Activated CD8-positive, alpha-beta memory T cell treated with anti-CD3 and anti-CD28 coated beads, Interleukin-2, amount 50 U/mL, for 4 hours (primary cell): Measurements from ENCODE around the gene TACC3.

Experiments used
- DNase-seq: peaks from one replicate; pipeline ENCODE4 v3.0.0-alpha.2; 2020

TACC3 gene

DNA sequence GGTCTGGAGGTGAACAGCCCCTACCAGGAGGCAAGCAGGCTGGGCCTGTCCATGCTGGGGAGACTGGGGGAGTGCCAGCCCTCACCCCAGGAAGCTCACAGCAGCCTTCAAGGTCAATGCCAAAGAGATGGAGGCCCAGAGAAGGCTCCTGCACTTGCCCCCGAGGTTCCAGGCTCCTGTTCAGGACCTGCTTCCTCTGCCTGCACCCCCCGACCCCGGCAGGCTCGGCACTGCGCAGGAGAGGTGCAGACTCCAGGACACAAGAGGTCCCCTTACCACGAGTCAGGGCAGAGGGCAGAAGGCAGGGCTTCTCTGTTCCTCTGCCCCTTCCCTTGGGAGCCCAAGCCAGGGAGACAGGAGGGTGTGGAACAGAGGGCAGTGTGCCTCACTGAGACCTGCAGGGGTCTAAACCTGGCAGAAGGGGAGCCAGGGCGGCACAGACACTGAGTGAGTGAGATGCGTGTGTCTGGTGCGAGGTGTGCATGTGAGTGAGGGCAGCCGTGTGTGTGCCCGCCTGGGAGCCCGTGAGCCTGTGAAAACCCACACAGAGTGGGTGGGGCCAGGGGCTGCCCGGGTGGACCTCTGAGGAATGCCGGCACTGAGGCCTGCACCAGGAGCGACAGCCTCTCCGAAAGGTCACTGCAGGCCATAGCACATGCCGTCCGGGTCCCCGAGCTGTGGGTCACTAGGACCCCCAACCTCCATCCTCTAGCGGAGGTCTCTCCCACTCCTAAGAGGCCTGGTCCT is 41.1 kb downstream of the TACC3 start:
- no peak for DNase-seq

DNA sequence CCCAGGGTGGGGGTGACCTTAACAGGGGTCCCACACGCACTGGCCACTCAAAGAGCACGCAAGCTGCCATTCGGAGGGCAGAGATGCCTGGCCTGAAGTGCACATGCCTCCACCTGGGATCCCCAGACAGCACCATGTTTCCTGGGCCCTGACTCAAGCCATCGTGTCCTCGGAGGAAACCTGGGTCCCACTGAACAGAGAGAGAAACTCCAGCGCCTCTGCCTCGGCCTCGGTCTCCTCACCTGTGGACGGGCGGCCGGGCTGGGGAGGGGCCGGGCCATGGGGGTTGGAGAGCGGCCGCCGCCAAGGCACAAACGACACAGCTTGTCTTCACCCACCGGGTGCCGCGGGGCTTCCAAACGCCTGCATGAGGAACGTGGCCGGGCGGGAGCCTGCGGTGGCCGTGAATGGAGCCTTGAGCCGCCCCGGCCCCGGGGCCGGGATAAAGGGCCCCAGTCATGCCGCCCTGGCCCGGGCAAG is 41.8 kb downstream of the TACC3 start:
- no peak for DNase-seq

DNA sequence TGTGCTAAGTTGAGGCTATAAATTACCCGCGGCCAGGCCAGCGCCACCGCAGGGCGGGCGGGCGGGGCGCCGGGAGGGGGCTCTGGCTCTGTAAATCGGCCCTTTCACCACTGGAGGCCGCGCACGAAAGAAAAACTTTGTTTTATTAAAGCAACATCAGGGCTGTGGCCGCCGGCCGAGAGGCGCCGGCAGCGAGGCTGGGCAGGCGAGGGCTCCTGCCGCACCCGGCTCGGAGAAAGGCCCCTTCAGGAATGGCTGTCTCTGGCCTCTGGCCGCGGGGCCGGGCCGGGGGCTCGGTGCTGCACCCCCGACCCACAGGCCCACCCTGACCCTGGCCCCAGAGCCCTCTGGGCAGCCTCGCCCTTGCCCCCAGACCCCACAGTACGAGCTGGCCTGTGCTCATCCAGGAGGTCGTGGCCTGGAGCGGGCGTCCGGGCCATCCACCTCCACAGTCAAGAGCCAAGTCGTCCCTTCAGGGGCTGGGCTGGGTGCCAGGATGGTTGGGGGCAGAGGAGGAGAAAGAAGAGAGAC is 42.3 kb downstream of the TACC3 start:
- DNase-seq: no peak

DNA sequence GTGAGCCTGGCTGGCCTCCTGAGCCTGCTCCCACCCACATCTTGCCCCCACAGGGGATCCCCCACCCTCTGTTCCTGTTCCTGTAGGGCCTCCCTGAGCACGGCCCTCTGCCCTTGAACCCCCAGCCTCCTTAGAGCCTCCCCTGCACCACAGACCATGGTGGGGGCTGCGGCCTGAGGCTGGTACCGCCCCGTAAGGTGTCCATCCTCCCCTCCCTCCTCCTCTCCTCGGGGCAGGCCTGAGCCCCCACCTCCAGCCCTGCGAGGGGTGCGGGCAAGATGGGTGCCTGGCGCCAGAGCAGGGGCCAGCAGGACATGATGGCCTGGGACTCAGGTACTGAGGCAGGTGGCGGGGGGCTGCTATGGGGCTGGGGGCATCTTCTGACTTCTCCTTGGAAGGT is 43.3 kb downstream of the TACC3 start:
- DNase-seq: no peak

DNA sequence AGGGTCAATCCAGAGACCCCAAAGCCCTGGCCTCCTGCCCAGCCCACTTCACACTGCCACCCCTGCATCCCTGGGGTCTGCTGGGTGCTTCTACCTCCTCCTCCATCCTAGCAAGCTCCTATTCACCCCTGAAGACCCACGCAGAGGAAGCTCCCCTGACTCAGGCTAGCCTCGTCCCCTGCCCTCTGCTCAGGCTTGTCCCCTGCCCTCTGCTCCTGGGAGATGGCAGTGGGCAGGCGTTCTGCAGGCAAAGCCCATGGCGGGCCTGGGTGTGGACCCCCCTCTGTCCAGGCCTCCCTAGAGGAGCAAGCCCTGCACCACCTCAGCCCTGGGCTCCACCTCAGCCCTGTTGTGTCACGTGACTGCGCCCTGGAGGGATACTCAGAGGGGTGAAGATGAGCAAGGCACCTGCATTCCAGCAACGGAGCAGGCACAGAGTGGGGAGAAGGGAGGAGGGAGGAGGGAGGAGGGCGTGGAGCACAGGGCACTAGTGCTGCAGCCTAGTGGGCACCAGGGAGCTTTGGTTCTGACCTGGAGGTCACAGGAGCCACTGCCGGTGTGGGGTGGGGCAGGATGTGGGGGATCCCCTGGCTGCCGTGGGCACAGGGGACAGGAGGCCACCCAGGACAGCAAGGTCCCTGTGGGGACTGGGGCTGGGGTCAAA is 44.2 kb downstream of the TACC3 start:
- DNase-seq: no peak

DNA sequence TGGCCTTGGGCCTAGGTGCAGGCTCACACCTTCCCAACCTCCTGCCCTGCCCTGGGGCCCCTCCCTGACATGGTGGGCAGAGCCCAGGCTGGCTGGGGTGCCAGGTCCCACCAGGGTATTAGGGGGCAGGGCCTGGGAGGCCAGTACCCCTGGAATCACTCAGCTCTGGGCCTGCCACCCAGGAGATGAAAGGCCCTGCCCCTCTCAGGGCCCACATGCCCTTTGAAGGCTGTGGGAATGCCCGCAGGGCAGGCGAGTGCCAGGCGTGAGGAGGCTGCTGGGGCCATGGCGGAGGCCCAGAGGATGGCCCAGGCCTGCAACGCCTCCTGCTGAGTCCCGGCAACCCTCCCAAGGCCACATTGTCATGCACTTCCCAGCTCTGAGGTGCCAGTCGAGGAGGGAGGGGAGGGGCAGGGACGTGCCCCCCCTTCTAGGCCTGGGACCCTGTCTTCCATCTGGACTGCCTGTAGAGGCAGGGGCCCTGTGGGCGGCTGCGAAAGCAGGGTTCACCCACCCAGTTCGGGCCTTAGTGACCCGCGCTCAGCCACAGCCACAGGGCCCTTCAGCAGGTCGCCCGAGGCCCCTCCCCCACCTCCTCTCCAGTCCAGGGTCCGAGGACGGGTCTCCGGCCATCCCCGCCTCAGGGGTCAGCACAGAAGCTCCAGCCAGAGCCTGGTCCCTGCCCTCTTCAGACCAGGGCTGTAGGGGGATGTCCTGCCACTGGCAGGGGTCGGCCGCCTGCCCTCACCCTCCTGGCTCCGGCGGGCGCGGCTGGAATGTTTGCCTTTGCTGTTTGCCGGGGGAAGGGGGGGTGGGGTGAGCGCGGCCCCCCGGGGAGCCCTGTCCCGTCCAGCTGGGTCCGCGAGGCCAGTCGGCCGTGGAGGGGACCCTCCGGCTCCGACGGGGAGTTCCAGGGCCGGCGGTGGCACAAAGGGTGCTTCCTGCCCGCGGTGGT is 45.1 kb downstream of the TACC3 start:
- no peak for DNase-seq

DNA sequence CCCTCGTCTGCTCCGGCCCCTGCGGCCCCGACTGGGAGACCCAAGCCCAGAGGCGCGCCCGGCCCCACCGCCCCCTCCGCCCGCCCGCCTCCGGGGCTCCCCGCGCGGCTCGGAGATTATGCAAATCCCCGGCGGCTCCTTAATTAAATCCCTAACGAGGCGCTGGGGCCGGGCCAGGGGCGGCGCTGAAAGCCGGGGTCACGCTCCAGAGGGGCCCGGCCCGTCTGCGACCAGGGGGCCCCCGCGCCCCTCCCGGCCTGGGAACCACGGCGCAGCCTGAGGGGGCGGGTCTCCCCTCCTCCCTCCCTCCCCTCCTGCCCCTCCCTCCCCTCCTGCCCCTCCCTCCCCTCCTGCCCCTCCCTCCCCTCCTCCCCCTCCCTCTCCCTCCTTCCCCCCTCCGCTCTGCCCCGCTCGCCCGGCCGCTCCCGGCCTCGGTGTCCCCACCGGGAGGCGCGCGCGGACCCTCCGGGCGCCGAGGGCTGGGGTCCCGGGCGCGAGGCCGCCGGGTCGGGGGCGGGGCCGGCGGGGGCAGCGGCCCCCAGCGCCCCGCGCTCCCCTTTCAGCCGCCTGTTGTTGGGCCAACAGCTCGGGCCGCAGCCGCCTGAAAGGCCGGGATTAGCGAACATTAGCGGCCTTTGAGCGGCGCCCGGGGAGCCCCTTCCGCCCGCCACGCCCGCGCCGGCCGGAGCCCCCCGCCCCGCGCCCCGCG is 45.9 kb downstream of the TACC3 start:
- DNase-seq: no peak

DNA sequence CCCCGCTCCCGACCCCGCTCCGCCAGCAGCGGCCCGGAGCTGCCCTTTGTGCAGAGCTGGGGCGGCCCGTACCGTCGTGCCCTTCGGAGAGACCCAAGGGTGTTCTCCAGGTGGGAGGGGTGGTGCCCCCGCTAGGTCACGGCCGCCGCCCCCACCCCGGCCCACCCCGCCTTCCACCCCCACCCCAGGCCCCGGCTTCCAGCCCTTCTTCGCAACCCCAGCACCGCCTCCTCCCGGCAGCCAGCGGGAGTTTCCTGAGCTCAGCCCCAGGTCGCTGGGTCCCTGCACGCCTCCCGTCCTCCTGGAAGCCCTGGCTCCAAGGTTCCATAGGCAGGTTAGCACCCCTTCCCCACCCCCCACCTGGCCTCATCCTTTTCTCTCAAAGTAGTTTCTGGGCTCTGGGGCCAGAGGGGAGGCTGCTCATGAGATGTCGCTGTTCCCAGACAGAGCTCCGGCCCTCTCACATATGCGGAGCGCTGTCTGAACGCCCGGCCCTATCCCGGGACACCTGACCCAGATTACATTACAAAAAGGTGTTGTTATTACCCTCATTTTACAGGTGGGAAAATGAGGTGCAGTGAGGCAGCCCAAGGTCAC is 46.5 kb downstream of the TACC3 start:
- DNase-seq: no peak

DNA sequence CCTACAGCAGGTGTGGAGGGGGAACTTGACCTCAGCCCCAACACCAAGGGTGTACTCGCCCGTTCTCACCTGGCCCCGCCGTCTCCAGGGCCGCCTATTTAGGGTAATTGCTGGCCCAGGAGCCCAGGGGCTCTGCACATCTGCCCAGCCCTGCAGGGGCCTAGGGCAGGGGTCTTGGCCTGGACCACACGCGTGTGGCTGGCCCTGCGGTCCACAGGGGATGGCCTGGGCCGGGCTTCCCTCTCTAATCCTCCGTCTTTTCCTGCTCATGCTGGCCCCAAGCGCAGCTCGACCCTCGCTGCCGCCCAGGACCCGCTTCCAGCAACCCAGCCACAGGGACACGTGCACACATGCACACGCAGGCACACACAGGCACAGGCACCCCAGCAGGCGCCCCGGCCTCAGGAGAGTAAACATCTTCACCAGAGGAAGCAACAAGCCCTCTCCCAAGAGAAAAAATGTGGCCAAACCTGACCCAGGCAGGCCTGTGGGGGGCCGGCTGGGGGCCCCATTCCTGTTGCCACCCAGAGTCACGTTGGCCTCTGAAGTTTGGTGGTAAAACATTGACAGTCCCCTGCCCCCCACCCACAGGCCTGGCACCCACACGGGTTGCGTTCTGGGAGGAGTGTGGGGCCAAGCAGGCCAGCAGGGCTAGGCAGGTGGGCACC is 47.2 kb downstream of the TACC3 start:
- no peak for DNase-seq

DNA sequence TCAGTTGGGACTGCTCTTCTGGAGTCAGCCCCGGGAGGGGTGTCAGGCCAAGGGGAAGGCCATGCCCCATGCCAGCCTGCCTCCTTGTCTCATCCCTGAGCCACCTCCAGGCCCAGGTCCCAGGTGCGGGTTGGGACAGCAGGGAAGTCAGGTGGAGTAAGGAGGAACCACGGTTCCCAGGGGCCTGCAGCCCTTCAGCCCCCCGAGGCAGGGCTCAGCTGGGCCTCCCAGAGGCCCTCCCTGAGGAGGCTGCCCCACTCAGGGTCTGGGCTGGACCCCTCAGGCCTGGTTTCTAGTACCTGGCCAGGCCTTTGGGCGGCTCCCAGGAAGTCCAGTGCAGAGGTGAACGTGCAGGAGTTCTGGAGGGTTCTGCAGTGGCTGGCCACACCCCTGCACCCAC is 48.4 kb downstream of the TACC3 start:
- no peak for DNase-seq

DNA sequence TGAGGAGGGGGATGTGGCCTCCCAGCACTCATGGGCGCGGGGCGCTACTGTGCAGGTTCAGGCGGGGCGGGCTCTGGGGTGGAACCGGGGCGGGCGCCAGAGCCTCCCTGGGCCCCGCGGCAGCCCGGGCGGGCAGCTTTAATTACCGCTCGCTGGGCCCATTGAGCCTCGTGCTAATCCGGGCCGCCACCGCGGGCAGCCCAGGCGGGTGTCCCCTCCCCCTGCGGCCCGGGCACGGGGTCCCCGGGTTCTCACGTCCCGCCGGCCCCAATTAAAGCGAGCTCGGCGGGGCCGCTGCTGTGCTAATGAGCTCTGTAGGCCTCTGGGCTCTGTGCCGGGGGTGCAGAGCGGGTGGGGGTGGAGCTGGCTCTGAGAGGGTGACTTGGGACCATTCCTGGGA is 48.9 kb downstream of the TACC3 start:
- DNase-seq: no peak

DNA sequence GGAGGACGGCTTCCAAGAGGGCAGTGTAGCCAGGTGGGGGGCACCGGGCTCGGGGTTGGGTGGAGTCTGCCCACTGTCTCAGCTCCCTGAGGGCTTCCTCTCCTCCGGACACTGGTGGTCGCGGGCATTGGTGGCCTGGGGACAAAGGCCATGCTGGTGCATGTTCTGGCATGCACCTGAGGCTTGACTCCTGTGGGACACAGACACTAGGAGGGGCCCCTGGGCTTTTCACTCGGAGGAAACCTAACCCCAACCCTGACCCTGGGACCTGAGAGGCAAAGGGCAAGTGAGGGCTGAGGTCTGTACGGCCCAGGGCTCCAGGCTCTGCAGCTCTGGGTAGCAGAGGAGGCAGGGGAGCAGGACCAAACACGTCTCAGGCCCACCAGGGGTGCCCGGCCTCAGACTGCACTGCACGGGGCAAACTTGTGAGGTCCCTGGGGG is 49.5 kb downstream of the TACC3 start:
- DNase-seq: no peak

DNA sequence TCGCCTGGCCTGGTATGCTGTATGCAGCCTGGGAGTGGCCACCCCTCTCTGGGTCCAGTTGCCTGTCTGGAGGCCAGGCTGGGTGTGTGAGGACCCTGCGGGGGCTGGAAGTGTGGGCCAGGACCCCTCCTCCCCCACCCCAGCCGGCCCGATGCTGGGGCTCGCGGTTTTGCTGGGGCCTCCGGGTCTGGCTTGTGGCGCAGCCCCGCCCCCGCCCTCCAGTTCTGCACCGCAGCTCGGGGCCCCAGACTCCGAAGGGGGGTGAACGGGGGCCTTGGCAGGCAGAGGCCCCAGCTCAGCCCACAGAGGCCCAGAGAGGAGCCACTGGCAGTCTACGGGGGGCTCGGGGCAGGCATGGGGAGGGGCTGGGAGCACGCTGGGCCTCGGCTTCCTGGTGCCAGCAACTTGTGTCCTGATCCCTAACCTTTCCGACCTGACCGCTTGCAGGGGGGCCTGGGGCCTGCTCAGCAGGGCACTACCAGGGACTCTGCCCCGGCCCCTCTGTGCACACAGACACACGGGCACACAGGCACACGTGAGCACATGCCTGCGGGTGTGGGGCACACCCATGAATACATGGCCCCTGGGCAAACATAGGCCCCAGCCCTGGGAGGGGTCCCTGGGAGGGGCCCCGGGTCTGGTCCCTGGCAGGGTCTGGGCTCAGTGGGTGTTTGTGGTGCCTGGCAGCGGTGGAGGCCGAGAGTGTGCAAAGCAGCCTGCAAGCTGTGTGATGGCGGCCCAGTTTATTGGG is 50.4 kb downstream of the TACC3 start:
- DNase-seq: no peak

DNA sequence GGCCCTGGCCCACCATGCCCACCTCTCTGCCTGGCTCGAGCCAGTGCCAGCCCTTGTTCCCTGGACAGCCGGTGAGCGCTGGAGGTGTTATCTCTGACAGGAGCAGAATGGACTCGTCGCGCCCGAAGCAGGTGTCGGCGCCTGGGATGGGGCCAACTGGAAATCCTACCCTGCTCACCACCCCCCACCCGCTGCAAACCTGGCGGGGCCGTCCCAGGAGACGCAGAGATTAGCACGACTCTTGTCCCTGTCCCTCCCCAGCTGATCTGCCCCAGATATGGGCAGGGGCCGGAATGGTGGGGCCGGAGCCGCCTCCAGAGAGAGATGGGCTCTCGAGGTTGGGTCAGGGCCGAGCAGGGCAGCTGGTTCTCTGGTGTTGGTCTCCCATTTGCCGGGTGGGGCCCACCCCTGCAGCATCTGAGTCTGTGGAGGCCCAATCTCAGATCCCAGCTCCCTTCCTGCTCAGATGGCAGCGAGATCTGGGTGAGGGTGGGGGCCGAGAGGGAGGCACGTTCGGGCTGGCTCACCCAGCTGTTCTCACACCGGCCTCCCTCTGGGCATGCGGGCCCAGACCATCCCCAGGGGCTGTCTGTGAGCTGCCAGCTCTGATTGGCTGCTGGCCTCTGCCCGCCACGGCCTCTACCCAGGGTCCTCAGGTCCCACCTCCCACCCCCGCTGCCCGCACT is 51.7 kb downstream of the TACC3 start:
- no peak for DNase-seq

DNA sequence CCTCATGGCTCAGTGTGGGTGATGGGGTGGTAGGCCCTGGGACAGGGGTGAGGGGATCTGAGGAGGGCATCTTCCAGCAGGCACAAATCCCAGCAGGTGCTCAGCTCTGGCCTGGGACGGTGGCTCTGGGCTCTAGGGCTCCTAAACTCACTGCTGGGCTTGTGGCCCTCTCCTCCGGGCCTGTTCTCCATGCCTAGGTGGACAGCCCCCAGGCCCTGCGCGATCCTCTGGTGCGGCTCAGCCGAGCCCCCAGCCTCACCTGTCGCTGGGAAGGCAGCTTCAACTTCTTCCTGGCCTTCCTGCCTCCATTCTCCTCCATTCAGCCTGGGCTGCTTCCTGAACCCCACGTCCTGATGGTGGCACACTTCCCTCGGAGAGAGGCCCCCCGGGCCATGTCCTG is 52.4 kb downstream of the TACC3 start:
- DNase-seq: no peak

DNA sequence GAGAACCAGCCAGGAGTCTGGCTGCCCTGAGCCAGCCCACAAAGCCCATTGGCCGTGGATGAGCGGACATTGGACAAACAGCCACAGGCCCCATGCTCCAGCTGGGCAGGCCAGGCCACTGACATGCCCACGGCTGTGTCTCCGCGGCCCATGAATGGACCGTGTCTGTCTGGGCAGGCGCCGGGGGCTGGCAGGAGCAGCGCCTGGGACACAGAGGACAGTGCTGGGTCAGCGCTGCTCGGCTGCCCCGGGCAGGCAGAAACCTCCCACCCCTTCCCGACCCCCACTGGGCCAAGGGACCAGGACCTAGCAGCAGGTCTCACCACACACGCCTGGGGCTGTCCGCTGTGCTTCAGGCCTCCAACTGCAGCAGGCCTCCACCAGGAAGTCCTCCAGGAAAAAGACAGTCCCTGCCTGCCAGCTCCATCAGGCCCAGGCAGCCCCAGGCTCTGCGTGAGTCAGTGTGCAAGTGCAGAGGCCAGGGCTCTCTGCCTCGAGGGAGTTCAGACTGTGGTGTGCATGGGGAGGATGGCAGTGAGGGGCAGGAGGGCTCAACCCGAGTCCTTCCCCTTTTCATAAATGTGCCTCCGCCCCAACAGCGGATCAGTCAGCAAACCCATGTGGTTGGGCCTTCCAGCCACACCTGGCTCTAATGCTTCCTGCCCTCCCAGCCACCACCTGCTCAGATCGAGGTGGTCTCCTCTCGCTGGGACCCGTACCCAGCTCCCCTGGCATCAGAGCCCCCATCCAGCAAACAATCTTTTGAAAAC is 54.6 kb downstream of the TACC3 start:
- no peak for DNase-seq

DNA sequence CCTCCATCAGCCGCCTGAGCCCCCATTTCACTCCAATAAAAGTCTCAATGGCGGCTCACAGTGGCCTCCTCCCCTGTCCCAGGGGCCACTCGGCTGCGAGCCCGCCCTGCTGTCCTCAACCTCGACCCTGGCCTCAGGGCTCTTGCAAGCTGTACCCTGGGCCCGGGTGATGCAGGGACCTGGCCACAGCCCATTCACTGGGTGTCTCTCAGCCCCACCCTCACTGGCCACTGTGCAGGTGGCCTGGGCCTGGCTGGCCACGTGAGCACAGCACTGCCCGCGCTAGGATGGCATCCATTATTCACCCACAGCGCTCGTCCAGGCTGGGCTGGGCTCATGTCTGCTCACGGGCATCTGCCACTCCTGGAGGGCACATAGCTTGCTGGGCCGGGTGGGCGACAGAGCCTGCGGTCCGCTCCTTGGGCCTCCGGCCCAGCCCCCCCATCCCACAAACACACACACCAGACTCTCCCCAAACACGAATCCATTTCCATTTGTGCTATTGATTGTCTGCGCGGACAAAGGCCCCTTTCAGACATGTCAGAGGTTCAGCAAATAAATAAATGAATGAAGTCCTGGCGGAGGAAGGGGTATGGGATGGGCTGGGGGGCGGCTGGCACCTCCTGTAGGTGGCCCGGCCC is 55.3 kb downstream of the TACC3 start:
- DNase-seq: no peak

DNA sequence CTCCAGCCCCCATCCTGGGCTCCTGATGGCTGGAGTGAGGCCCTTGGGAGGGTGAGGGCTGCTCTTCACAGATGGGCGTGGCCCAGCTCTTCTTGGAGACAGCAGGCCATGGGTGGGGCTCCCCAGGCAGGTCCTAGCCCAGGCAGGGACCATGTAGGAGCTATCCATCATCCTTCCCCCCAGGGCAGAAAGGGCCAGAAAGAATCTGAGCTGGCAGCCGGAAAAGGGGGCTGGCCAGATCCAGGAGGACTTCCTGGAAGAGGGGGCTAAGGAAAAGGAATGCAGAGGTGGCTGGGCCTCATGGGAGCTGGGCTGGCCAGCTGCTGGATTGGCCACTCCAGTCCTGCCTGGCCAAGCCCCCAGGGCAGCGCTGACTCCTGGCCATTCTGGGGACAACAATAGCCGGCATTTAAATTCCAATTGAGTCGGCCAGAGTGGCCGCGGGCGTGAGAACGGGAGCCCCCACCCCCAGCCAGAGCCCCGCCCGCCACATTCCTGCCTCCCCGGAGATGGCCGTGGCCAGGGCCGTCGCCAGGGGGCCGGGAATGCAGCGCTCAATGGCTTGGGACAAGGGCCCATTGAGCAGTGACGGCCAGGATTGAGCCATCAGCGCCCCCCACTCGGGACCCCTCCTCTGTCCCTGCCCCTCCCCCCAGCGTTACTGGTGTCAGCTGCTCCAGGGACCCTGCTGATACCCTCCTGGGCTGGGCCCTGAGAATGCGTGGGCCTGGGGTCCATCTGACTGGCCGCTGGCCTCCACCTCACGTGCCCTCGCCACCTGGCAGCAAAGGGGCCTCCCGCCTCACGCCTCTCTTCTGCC is 56.7 kb downstream of the TACC3 start:
- no peak for DNase-seq
